Upper lobe of left lung (tissue), 4 donors: Measurements from ENCODE around the gene FOXN3.

ENCODE experiments used
- EP300 ChIP-seq, 4 donors: sonication (generic); formaldehyde crosslinking; IDR thresholded peaks; one replicate each; pipeline ENCODE4 v1.5.1; 2017; ENCODE audit warnings: antibody characterized with exemption in 4 of 4, control low read depth in 2 of 4
- POLR2A ChIP-seq, 4 donors: fragments of 450-650 bp; IDR thresholded peaks; one replicate each; pipeline ENCODE4 v1.5.1; 2016 to 2017; ENCODE audit warnings: antibody characterized with exemption in 4 of 4, mild to moderate bottlenecking in 2 of 4
- POLR2AphosphoS5 ChIP-seq, 2 donors: sonication (generic); formaldehyde crosslinking; IDR thresholded peaks; one replicate each; pipeline ENCODE4 v1.5.1; 2017; ENCODE audit warnings: antibody characterized with exemption in 2 of 2
- TF ChIP-seq, protein P1 (sequence below), 6 experiments: fragments of 450-650 bp in 4 of 6; fragments of 200-600 bp in 2 of 6; sonication (generic) in 2 of 6; IDR thresholded peaks; one replicate each; pipeline ENCODE4 v1.5.1; 2016 to 2019; ENCODE audit warnings: antibody characterized with exemption in 6 of 6

- TF ChIP-seq, protein P1, sequence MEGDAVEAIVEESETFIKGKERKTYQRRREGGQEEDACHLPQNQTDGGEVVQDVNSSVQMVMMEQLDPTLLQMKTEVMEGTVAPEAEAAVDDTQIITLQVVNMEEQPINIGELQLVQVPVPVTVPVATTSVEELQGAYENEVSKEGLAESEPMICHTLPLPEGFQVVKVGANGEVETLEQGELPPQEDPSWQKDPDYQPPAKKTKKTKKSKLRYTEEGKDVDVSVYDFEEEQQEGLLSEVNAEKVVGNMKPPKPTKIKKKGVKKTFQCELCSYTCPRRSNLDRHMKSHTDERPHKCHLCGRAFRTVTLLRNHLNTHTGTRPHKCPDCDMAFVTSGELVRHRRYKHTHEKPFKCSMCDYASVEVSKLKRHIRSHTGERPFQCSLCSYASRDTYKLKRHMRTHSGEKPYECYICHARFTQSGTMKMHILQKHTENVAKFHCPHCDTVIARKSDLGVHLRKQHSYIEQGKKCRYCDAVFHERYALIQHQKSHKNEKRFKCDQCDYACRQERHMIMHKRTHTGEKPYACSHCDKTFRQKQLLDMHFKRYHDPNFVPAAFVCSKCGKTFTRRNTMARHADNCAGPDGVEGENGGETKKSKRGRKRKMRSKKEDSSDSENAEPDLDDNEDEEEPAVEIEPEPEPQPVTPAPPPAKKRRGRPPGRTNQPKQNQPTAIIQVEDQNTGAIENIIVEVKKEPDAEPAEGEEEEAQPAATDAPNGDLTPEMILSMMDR (IDR thresholded peaks at IDR 0.05): no peak
- TF ChIP-seq POLR2A (IDR thresholded peaks at IDR 0.05): no peak
- TF ChIP-seq EP300 (IDR thresholded peaks at IDR 0.05): no peak
- no peak for TF ChIP-seq POLR2AphosphoS5 (IDR thresholded peaks at IDR 0.05)
These were observed 210.5 kb downstream of the FOXN3 start for GRCh38 chr14:89206389-89207031.
